Neural cell (in vitro differentiated cells): ENCODE data around the gene RNASE4.

Experiments used
- CTCF ChIP-seq: fragments of 450-650 bp; IDR thresholded peaks from 2 replicates; pipeline ENCODE4 v1.5.1; 2014; ENCODE audit warnings: antibody characterized with exemption, mild to moderate bottlenecking, moderate library complexity; ENCODE audit not compliant: poor library complexity, severe bottlenecking
- EP300 ChIP-seq: fragments of 450-650 bp; conservative IDR thresholded peaks from 2 replicates; pipeline ENCODE4 v1.6.1; 2014; ENCODE audit warnings: antibody characterized with exemption, mild to moderate bottlenecking, moderate library complexity; ENCODE audit not compliant: poor library complexity, severe bottlenecking
- EZH2 ChIP-seq: fragments of 200-600, 300-800 bp; shearing (Covaris generic), sonication (generic); IDR thresholded peaks from 2 replicates; pipeline ENCODE4 v1.6.1; 2014; ENCODE audit warnings: antibody characterized with exemption, low read length, borderline replicate concordance, mild to moderate bottlenecking; ENCODE audit not compliant: insufficient read depth, poor library complexity, severe bottlenecking
- POLR2AphosphoS5 ChIP-seq: IDR thresholded peaks from 2 replicates; pipeline ENCODE4 v1.6.1; 2012
- RAD21 ChIP-seq: fragments of 450-650 bp; conservative IDR thresholded peaks from 2 replicates; pipeline ENCODE4 v1.6.1; 2014; ENCODE audit warnings: antibody characterized with exemption, mild to moderate bottlenecking, moderate library complexity
- REST ChIP-seq: IDR thresholded peaks from 2 replicates; pipeline ENCODE4 v1.6.1; 2012; ENCODE audit warnings: borderline replicate concordance
- TAF1 ChIP-seq: IDR thresholded peaks from 2 replicates; pipeline ENCODE4 v1.6.1; 2012; ENCODE audit warnings: low read depth

- TF ChIP-seq REST (no peak), EZH2 (no peak), RAD21 (no peak), CTCF (no peak), TAF1 (no peak), POLR2AphosphoS5 (no peak), EP300 (no peak)
Observed at GRCh38 chr14:20679907-20680306, 4.5 kb upstream of the RNASE4 start.
